H1 (cell line): ENCODE data around the gene DOK1. TPM values are rescaled to one million over a fixed set of nuclear protein-coding genes. Genes with fewer than 3 reads are reported as not detected.

Source experiments
- CTCF ChIA-PET: fragments of 300-600 bp; sonication (Branson Sonifier 250); formaldehyde crosslinking; loops from one replicate; lab custom pipeline; 2021; ENCODE audit not compliant: partially characterized antibody; lab: Charles Lee
- POLR2A ChIA-PET: fragments of 300-600 bp; sonication (Branson Sonifier 250); formaldehyde crosslinking; loops from one replicate; lab custom pipeline; 2021; ENCODE audit warnings: inconsistent platforms; ENCODE audit not compliant: partially characterized antibody; lab: Charles Lee
- DNase-seq, 2 experiments: peaks; one replicate each; pipeline versions ENCODE4 v3.0.0 to v3.0.0-alpha.2; 2010 to 2022; ENCODE audit warnings: low spot score in 2 of 2, low read depth in 1 of 2, mixed read lengths in 1 of 2
- FAIRE-seq: peaks from 2 replicates; lab custom pipeline; 2011; peaks lifted over from hg19 to GRCh38; lab: Jason Lieb, UNC
- H2AFZ ChIP-seq: 2 replicates; pipeline ENCODE4 v1.8.1; 2012; ENCODE audit warnings: low read length, inconsistent platforms
- H2AK5ac ChIP-seq: 2 replicates; pipeline ENCODE4 v1.6.1; 2013; ENCODE audit warnings: low read depth, low read length
- H2BK120ac ChIP-seq: replicated peaks from 2 replicates; pipeline ENCODE3; 2013; ENCODE audit warnings: low read depth, low read length, inconsistent platforms
- H2BK12ac ChIP-seq: 2 replicates; pipeline ENCODE4 v1.6.1; 2013; ENCODE audit warnings: low read depth, low read length
- H2BK15ac ChIP-seq: 2 replicates; pipeline ENCODE4 v1.6.1; 2013; ENCODE audit warnings: low read length
- H2BK20ac ChIP-seq: 2 replicates; pipeline ENCODE4 v1.6.1; 2013; ENCODE audit warnings: low read length
- H2BK5ac ChIP-seq: 2 replicates; pipeline ENCODE4 v1.6.1; 2013; ENCODE audit warnings: low read depth, low read length
- H3K14ac ChIP-seq: 2 replicates; pipeline ENCODE4 v1.6.1; 2013; ENCODE audit warnings: inconsistent platforms; ENCODE audit not compliant: insufficient read length
- H3K18ac ChIP-seq: 2 replicates; pipeline ENCODE4 v1.6.1; 2013; ENCODE audit warnings: low read length; ENCODE audit errors: extremely low read depth
- H3K23ac ChIP-seq: 2 replicates; pipeline ENCODE4 v1.6.1; 2013; ENCODE audit warnings: inconsistent platforms; ENCODE audit not compliant: insufficient read length
- H3K23me2 ChIP-seq: 2 replicates; pipeline ENCODE4 v1.6.1; 2013; ENCODE audit warnings: low read depth, low read length
- H3K27ac ChIP-seq: 2 replicates; pipeline ENCODE4 v1.6.1; 2011; ENCODE audit warnings: low read depth, low read length, inconsistent platforms
- H3K27me3 ChIP-seq, 4 experiments: replicated peaks in 1 of 4; 1 replicate in 1 of 4; 2 replicates in 3 of 4; pipeline versions ENCODE4 v1.6.1 to v1.8.1; 2011 to 2013; ENCODE audit warnings: low read length in 3 of 4, mild to moderate bottlenecking in 3 of 4, inconsistent platforms in 2 of 4, mixed read lengths in 2 of 4, moderate library complexity in 1 of 4; ENCODE audit not compliant: control insufficient read depth in 3 of 4, insufficient read depth in 3 of 4; ENCODE audit errors: extremely low read depth in 1 of 4
- H3K36me3 ChIP-seq, 4 experiments: 2 replicates each; pipeline versions ENCODE4 v1.6.1 to v1.8.1; 2011 to 2013; ENCODE audit warnings: mild to moderate bottlenecking in 4 of 4, low read length in 3 of 4, moderate library complexity in 2 of 4, control low read depth in 1 of 4, inconsistent platforms in 1 of 4; ENCODE audit not compliant: insufficient read depth in 4 of 4, control insufficient read depth in 2 of 4
- H3K4ac ChIP-seq: replicated peaks from 2 replicates; pipeline ENCODE3; 2013; ENCODE audit warnings: low read length, low read depth, mixed read lengths, inconsistent platforms; ENCODE audit not compliant: insufficient read length
- H3K4me1 ChIP-seq, 4 experiments: replicated peaks in 1 of 4; 1 replicate in 1 of 4; 2 replicates in 3 of 4; pipeline versions ENCODE4 v1.6.1 to v1.8.1; 2011 to 2013; ENCODE audit warnings: low read length in 3 of 4, inconsistent platforms in 2 of 4, mixed read lengths in 1 of 4; ENCODE audit not compliant: insufficient read depth in 4 of 4, control insufficient read depth in 3 of 4
- H3K4me2 ChIP-seq, 2 experiments: 2 replicates each; pipeline versions ENCODE4 v1.6.1 to v1.8.1; 2011 to 2013; ENCODE audit warnings: low read depth in 2 of 2, low read length in 2 of 2, control low read depth in 1 of 2, inconsistent platforms in 1 of 2, mild to moderate bottlenecking in 1 of 2; ENCODE audit not compliant: insufficient read depth in 1 of 2
- H3K4me3 ChIP-seq, 4 experiments: fragments of 200-600, 300-600 bp in 1 of 4; sonication (generic), shearing (Covaris generic), sonication (Bioruptor Twin) in 1 of 4; 2 replicates each; pipeline versions ENCODE4 v1.5.1 to v1.8.1; 2011 to 2016; ENCODE audit warnings: low read length in 4 of 4, low read depth in 3 of 4, control low read depth in 2 of 4, inconsistent platforms in 2 of 4, mild to moderate bottlenecking in 2 of 4, mixed read lengths in 1 of 4, moderate library complexity in 1 of 4; ENCODE audit not compliant: insufficient read depth in 2 of 4; ENCODE audit errors: extremely low read depth in 1 of 4
- H3K56ac ChIP-seq: replicated peaks from 2 replicates; pipeline ENCODE3; 2013; ENCODE audit warnings: low read depth, mild to moderate bottlenecking, mixed read lengths, low read length, inconsistent platforms; ENCODE audit not compliant: insufficient read length
- H3K79me1 ChIP-seq: 2 replicates; pipeline ENCODE4 v1.6.1; 2013; ENCODE audit warnings: low read depth, low read length, control low read depth
- H3K79me2 ChIP-seq, 2 experiments: 2 replicates each; pipeline versions ENCODE4 v1.6.1 to v1.8.1; 2012 to 2013; ENCODE audit warnings: low read length in 2 of 2, mild to moderate bottlenecking in 2 of 2, inconsistent platforms in 1 of 2; ENCODE audit not compliant: insufficient read depth in 2 of 2, control insufficient read depth in 1 of 2
- H3K9ac ChIP-seq, 4 experiments: replicated peaks in 1 of 4; 1 replicate in 1 of 4; 2 replicates in 3 of 4; pipeline versions ENCODE4 v1.6.1 to v1.8.1; 2011 to 2013; ENCODE audit warnings: low read depth in 3 of 4, low read length in 3 of 4, control low read depth in 2 of 4, mild to moderate bottlenecking in 2 of 4, moderate library complexity in 2 of 4, inconsistent platforms in 1 of 4; ENCODE audit errors: extremely low read depth in 1 of 4
- H3K9me3 ChIP-seq, 2 experiments: 2 replicates each; pipeline versions ENCODE4 v1.6.1 to v1.8.1; 2012 to 2013; ENCODE audit warnings: mild to moderate bottlenecking in 2 of 2, moderate library complexity in 2 of 2, control low read depth in 1 of 2, inconsistent platforms in 1 of 2, low read depth in 1 of 2, low read length in 1 of 2, mixed read lengths in 1 of 2; ENCODE audit not compliant: insufficient read depth in 2 of 2
- H4K20me1 ChIP-seq, 2 experiments: replicated peaks in 1 of 2; 2 replicates each; pipeline versions ENCODE3 to v1.8.1; 2011 to 2013; ENCODE audit warnings: inconsistent platforms in 2 of 2, low read length in 2 of 2, mild to moderate bottlenecking in 1 of 2; ENCODE audit not compliant: insufficient read depth in 2 of 2, control insufficient read depth in 1 of 2
- H4K5ac ChIP-seq: 2 replicates; pipeline ENCODE4 v1.6.1; 2013; ENCODE audit warnings: low read length, low read depth, mixed read lengths, inconsistent platforms; ENCODE audit not compliant: insufficient read length
- H4K8ac ChIP-seq: 2 replicates; pipeline ENCODE4 v1.8.0; 2013; ENCODE audit warnings: mild to moderate bottlenecking, moderate library complexity, low read length, inconsistent platforms; ENCODE audit not compliant: insufficient read depth; ENCODE audit errors: extremely low read depth
- H4K91ac ChIP-seq: replicated peaks from 2 replicates; pipeline ENCODE3; 2013; ENCODE audit warnings: low read length, mixed read lengths, inconsistent platforms; ENCODE audit not compliant: insufficient read length
- ASH2L ChIP-seq: fragments of 200-600, 300-600 bp; sonication (generic); IDR thresholded peaks from one replicate; pipeline ENCODE4 v1.7.1; 2017; ENCODE audit warnings: low read length
- CBX8 ChIP-seq: fragments of 300-800, 300-1000 bp; sonication (generic); IDR thresholded peaks from 2 replicates; pipeline ENCODE4 v1.7.1; 2016; ENCODE audit warnings: low read depth, low read length, borderline replicate concordance
- CEBPB ChIP-seq: IDR thresholded peaks from 2 replicates; pipeline ENCODE4 v1.6.1; 2012; ENCODE audit warnings: low read depth, low read length
- CHD1 ChIP-seq: IDR thresholded peaks from 2 replicates; pipeline ENCODE4 v1.6.1; 2012; ENCODE audit warnings: low read depth, low read length, improper control_type of control experiment
- CTBP2 ChIP-seq: IDR thresholded peaks from 2 replicates; pipeline ENCODE4 v1.7.0; 2011; ENCODE audit warnings: borderline replicate concordance, mild to moderate bottlenecking, moderate library complexity, mixed read lengths, low read length; ENCODE audit not compliant: insufficient read depth, insufficient read length
- EZH2 ChIP-seq: fragments of 200-600 bp; sonication (generic); IDR thresholded peaks from 2 replicates; pipeline ENCODE4 v1.7.1; 2012; ENCODE audit warnings: low read depth, mild to moderate bottlenecking, moderate library complexity, low read length, inconsistent platforms; ENCODE audit not compliant: severe bottlenecking
- POLR2A ChIP-seq, 2 experiments: IDR thresholded peaks; 1 replicate in 1 of 2; 2 replicates in 1 of 2; pipeline ENCODE4 v1.6.1; 2011; ENCODE audit warnings: low read depth in 2 of 2, low read length in 2 of 2, mild to moderate bottlenecking in 2 of 2; ENCODE audit errors: control extremely low read depth in 1 of 2
- RBBP5 ChIP-seq: IDR thresholded peaks from 2 replicates; pipeline ENCODE4 v1.7.1; 2012; ENCODE audit warnings: low read depth, mild to moderate bottlenecking, inconsistent platforms, low read length, moderate library complexity, borderline replicate concordance
- RXRA ChIP-seq: IDR thresholded peaks from 2 replicates; pipeline ENCODE4 v1.6.1; 2011; ENCODE audit warnings: low read depth, mild to moderate bottlenecking, low read length, moderate library complexity; ENCODE audit not compliant: insufficient read depth
- SAP30 ChIP-seq: fragments of 300-600 bp; sonication (generic); IDR thresholded peaks from 2 replicates; pipeline ENCODE4 v1.7.1; 2012; ENCODE audit warnings: low read length, moderate library complexity, mild to moderate bottlenecking, inconsistent platforms; ENCODE audit not compliant: insufficient read depth, insufficient replicate concordance
- SIX5 ChIP-seq: IDR thresholded peaks from 2 replicates; pipeline ENCODE4 v1.6.1; 2011; ENCODE audit warnings: mild to moderate bottlenecking, low read depth, low read length
- SP1 ChIP-seq: IDR thresholded peaks from 2 replicates; pipeline ENCODE4 v1.6.1; 2011; ENCODE audit warnings: low read depth, low read length
- SP2 ChIP-seq: IDR thresholded peaks from 2 replicates; pipeline ENCODE4 v1.6.1; 2012; ENCODE audit warnings: mild to moderate bottlenecking, low read length, inconsistent platforms
- SRF ChIP-seq: IDR thresholded peaks from 2 replicates; pipeline ENCODE4 v1.6.1; 2011; ENCODE audit warnings: mild to moderate bottlenecking, low read depth, low read length, moderate library complexity
- TCF12 ChIP-seq: IDR thresholded peaks from 2 replicates; pipeline ENCODE4 v1.6.1; 2011; ENCODE audit warnings: low read depth, mild to moderate bottlenecking, low read length
- WGBS, 2 experiments: shearing (Covaris generic) in 1 of 2; methylation state at CpG; one replicate each; pipeline versions ENCODE4 v1.1.6 to v1.1.7; 2013 to 2015; ENCODE audit warnings: low lambda C conversion rate in 2 of 2, mixed read lengths in 2 of 2, inconsistent platforms in 1 of 2, low coverage in 1 of 2, missing lambda C conversion rate in 1 of 2; ENCODE audit not compliant: insufficient replicate concordance in 2 of 2, insufficient coverage in 1 of 2, insufficient read length in 1 of 2; ENCODE audit errors: extremely low coverage in 1 of 2, missing lambda C conversion rate in 1 of 2; 5-methylcytosine and 5-hydroxymethylcytosine counted together
- polyA plus RNA-seq, 7 experiments: library from polyadenylated mRNA; depleted of rRNA in 3 of 7; stranded (reverse) in 5 of 7; unstranded in 2 of 7; fragments of >200 nt in 5 of 7; fragments of 200-250 nt in 2 of 7; gene quantifications; 1 replicate in 5 of 7; 2 replicates in 1 of 7; 4 replicates in 1 of 7; pipeline versions ENCODE4 v1.2.1 to v1.2.3, GENCODE V29; 2011 to 2013; ENCODE audit warnings: missing spikeins in 2 of 7, mixed read lengths in 2 of 7
- total RNA-seq: library from RNA; stranded (reverse); fragmentation: NEBNext Ultra II Directional; extraction: Animal tissue kit (Norgen Biotek cat#: 25700); gene quantifications from 2 replicates; pipeline ENCODE4 v1.2.1, GENCODE V29; 2021

The DOK1 gene
- total and polyA plus RNA-seq, 2 of the 8 experiments (the other 6 are each of a cell fraction or from before 2014, with no cell fraction given), result 11.0 to 14.3 TPM

- Histone ChIP-seq H4K8ac (no peak overlapping the region), H3K56ac (no peak overlapping the region), H3K36me3 (peaks cover 2 to 17% (median 10%) of the 10 kb centered on the region in 4 experiments; a peak in 7 of 8 replicates), H2AK5ac (no peak overlapping the region), H3K23ac (no peak overlapping the region), H2BK12ac (no peak overlapping the region), H3K4me1 (peaks cover 4 to 6% (median 5%) of the 10 kb centered on the region in 4 experiments; a peak in 6 of 7 replicates), H2BK15ac (no peak overlapping the region), H3K4ac (no peak overlapping the region), H3K23me2 (peaks cover 4% of the 10 kb centered on the region; the same call in 1 of the 2 replicates), H2BK5ac (no peak overlapping the region), H2AFZ (no peak overlapping the region), H3K79me2 (no peaks in the 10 kb centered on the region), H4K91ac (no peak overlapping the region), H2BK20ac (no peak overlapping the region), H2BK120ac (no peak overlapping the region), H3K9ac (no peak overlapping the region), H3K79me1 (peaks cover 2% of the 10 kb centered on the region; the same call in 1 of the 2 replicates), H3K27me3 (no peaks in the 10 kb centered on the region; a peak in 1 of 7 replicates), H3K4me3 (no peak overlapping the region), H3K18ac (no peak overlapping the region), H3K9me3 (no peaks in the 10 kb centered on the region), H4K20me1 (peaks cover 6 to 8% of the 10 kb centered on the region in 2 experiments), H3K27ac (no peak overlapping the region), H3K14ac (no peak overlapping the region), H4K5ac (no peak overlapping the region), H3K4me2 (no peak overlapping the region)
- DNase-seq (no peak), FAIRE-seq (no peak)
- WGBS, 2 experiments, result 92% methylated on average over 12 of the region's 12 CpGs; no CpG with 5 or more reads in 1 of the 2 experiments
- ChIA-PET POLR2A (interaction anchor here (1.1 to 2.3 kb wide), 3 partner anchors 12 to 53 kb away, joined by 3 to 6 read pairs (median 4); partner anchors contain the start of gene LBX2), CTCF (interaction anchor here (0.9 to 7.0 kb wide), 4 partner anchors 8 to 53 kb away, joined by 3 to 53 read pairs (median 5); no protein-coding TSS in a partner anchor)
- TF ChIP-seq SRF, result no peak
- no peak for TF ChIP-seq TCF12
- TF ChIP-seq SP2, result no peak
- TF ChIP-seq POLR2A (IDR thresholded peaks at IDR 0.05; ENCODE audit: control extremely low read depth in 1 of 2, low read depth in 2 of 2, low read length in 2 of 2), result no peak
- no peak for TF ChIP-seq SP1
- TF ChIP-seq CEBPB, result no peak
- no peak for TF ChIP-seq SIX5
- TF ChIP-seq CTBP2, result no peak
- no peak for TF ChIP-seq RBBP5
- no peak for TF ChIP-seq EZH2
- TF ChIP-seq ASH2L, result no peak
- no peak for TF ChIP-seq RXRA
- TF ChIP-seq CHD1, result no peak
- no peak for TF ChIP-seq CBX8
- TF ChIP-seq SAP30, result no peak
These were observed 20.1 kb upstream of the DOK1 start for GRCh38 chr2:74534411-74534810.
